Measurements from ENCODE around the gene PCIF1. TPM values are rescaled to one million over a fixed set of nuclear protein-coding genes. Genes with fewer than 3 reads are reported as not detected.

PCIF1 gene
- polyA plus RNA-seq, 3 donors: 41.0 to 54.9 (median 50.4) TPM

DNA sequence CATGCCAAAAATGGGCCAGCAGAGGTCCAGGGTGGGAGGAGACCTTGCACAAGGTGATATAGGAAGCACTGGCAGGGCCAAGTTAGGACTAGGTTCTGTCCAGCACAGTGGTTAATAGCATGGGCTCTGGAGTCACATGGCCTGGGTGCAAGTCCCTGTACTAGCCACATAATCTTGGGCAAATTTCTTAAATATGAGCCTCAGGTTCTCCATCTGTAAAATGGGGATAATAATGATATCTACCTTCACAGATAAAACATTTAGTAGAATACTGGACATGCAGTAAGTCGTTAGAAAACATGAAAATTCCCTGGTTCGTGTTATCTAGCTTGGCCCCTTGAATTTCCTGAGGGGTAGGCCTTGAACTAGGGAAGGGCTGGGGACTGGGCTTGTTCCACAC is 37.2 kb upstream of the PCIF1 start:
- Mint-ChIP-seq H3K27me3 (ENCODE audit: low read depth in 3 of 3) (no peaks in the 10 kb centered on the region), H3K9me3 (peaks cover 0 to 3% (median 0%) of the 10 kb centered on the region in 7 donors), H3K4me3 (no peak overlapping the region), H3K36me3 (peaks cover 59 to 69% of the 10 kb centered on the region in 2 donors), H3K27ac (peak overlapping the region in 2 of 7 donors; percentile 35 to 36), H3K4me1 (peaks cover 18% of the 10 kb centered on the region)
- Histone ChIP-seq H3K9me3 (replicated peaks in 1 of 2; ENCODE audit: control insufficient read depth in 1 of 2, insufficient read depth in 1 of 2, low read length in 2 of 2) (no peaks in the 10 kb centered on the region), H3K27me3 (ENCODE audit: control insufficient read depth in 2 of 2, insufficient read depth in 2 of 2, low read length in 2 of 2) (no peaks in the 10 kb centered on the region), H2AFZ (ENCODE audit: insufficient read depth, low read depth, low read length, poor library complexity, severe bottlenecking) (no peak overlapping the region), H4K20me1 (ENCODE audit: insufficient read depth, low read length) (peaks cover 45% of the 10 kb centered on the region), H3K4me2 (replicated peaks; ENCODE audit: extremely low read depth, low read length, poor library complexity, severe bottlenecking) (no peak overlapping the region), H3K27ac (ENCODE audit: low read depth in 1 of 2, low read length in 2 of 2) (no peak overlapping the region), H3K4me3 (replicated peaks in 1 of 3; ENCODE audit: low read depth in 2 of 3, low read length in 3 of 3) (no peak overlapping the region), H3K79me2 (ENCODE audit: insufficient read depth, low read length) (peaks cover 29% of the 10 kb centered on the region), H3K9ac (ENCODE audit: insufficient read depth, low read length, poor library complexity, severe bottlenecking) (no peak overlapping the region), H3K4me1 (ENCODE audit: control insufficient read depth in 1 of 2, insufficient read depth in 2 of 2, low read length in 2 of 2) (peaks cover 16 to 20% of the 10 kb centered on the region in 2 donors), H3K36me3 (replicated peaks in 1 of 2; ENCODE audit: control insufficient read depth in 1 of 2, insufficient read depth in 2 of 2, low read length in 2 of 2) (peaks cover 57 to 67% of the 10 kb centered on the region in 2 donors)
- TF ChIP-seq, protein P1, sequence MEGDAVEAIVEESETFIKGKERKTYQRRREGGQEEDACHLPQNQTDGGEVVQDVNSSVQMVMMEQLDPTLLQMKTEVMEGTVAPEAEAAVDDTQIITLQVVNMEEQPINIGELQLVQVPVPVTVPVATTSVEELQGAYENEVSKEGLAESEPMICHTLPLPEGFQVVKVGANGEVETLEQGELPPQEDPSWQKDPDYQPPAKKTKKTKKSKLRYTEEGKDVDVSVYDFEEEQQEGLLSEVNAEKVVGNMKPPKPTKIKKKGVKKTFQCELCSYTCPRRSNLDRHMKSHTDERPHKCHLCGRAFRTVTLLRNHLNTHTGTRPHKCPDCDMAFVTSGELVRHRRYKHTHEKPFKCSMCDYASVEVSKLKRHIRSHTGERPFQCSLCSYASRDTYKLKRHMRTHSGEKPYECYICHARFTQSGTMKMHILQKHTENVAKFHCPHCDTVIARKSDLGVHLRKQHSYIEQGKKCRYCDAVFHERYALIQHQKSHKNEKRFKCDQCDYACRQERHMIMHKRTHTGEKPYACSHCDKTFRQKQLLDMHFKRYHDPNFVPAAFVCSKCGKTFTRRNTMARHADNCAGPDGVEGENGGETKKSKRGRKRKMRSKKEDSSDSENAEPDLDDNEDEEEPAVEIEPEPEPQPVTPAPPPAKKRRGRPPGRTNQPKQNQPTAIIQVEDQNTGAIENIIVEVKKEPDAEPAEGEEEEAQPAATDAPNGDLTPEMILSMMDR (IDR thresholded peaks at IDR 0.05): no peak
- intact Hi-C loops (cut with micrococcal nuclease): no loop called here
- WGBS (ENCODE audit: insufficient coverage): no CpG with 5 or more reads among the region's 2 CpGs
- DNase-seq: no peak

DNA sequence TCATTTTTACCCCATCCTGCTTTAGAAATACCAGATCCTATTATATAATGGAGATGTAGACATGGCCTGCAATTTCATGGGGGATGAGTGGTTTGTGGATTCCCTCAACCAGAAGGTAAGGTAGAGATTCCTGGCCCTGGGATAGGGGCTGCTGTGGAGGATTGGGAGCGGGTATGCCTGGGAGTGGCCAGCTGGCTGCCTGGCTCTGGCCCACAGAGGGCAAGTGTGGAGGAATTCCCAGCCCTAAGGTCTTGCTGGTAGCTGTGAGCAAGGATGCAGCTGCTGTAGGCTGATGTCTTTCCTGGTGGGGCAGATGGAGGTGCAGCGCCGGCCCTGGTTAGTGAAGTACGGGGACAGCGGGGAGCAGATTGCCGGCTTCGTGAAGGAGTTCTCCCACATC is 36.8 kb upstream of the PCIF1 start:
- Mint-ChIP-seq H3K4me3 (no peak overlapping the region), H3K27ac (peak overlapping the region in 3 of 7 donors; percentile 28 to 46 (median 35))

More for the DNA sequence above, 36.8 kb upstream of the PCIF1 start:
- no peak overlapping the region for H3K4me2 ChIP-seq (replicated peaks; ENCODE audit: extremely low read depth, low read length, poor library complexity, severe bottlenecking)
- H2AFZ ChIP-seq (ENCODE audit: insufficient read depth, low read depth, low read length, poor library complexity, severe bottlenecking): no peak overlapping the region
- H3K27me3 ChIP-seq (ENCODE audit: control insufficient read depth in 2 of 2, insufficient read depth in 2 of 2, low read length in 2 of 2): no peaks in the 10 kb centered on the region
- H3K9me3 ChIP-seq (replicated peaks in 1 of 2; ENCODE audit: control insufficient read depth in 1 of 2, insufficient read depth in 1 of 2, low read length in 2 of 2): no peaks in the 10 kb centered on the region
- H3K79me2 ChIP-seq (ENCODE audit: insufficient read depth, low read length): peaks cover 26% of the 10 kb centered on the region
- intact Hi-C loops (cut with micrococcal nuclease): no loop called here
- no peak overlapping the region for H3K9ac ChIP-seq (ENCODE audit: insufficient read depth, low read length, poor library complexity, severe bottlenecking)
- WGBS (ENCODE audit: insufficient coverage): 96% methylated on average over 7 of the region's 7 CpGs
- peaks cover 44% of the 10 kb centered on the region for H4K20me1 ChIP-seq (ENCODE audit: insufficient read depth, low read length)
- H3K4me3 ChIP-seq (replicated peaks in 1 of 3; ENCODE audit: low read depth in 2 of 3, low read length in 3 of 3): no peak overlapping the region
- peaks cover 57 to 69% of the 10 kb centered on the region in 2 donors for H3K36me3 Mint-ChIP-seq
- peaks cover 0 to 3% (median 0%) of the 10 kb centered on the region in 7 donors for H3K9me3 Mint-ChIP-seq
- H3K27me3 Mint-ChIP-seq (ENCODE audit: low read depth in 3 of 3): no peaks in the 10 kb centered on the region
- DNase-seq: no peak
- H3K36me3 ChIP-seq (replicated peaks in 1 of 2; ENCODE audit: control insufficient read depth in 1 of 2, insufficient read depth in 2 of 2, low read length in 2 of 2): peaks cover 57 to 66% of the 10 kb centered on the region in 2 donors
- no peak overlapping the region for H3K27ac ChIP-seq (ENCODE audit: low read depth in 1 of 2, low read length in 2 of 2)
- peaks cover 14% of the 10 kb centered on the region for H3K4me1 Mint-ChIP-seq
- peaks cover 12 to 16% of the 10 kb centered on the region in 2 donors for H3K4me1 ChIP-seq (ENCODE audit: control insufficient read depth in 1 of 2, insufficient read depth in 2 of 2, low read length in 2 of 2)
- TF ChIP-seq, protein P1 (IDR thresholded peaks at IDR 0.05): no peak

Data from CD14-positive monocyte (primary cell).